WTC11 (cell line): ENCODE measurements around the gene CCDC112.

Experiments used
- CDX4 ChIP-seq: fragments of 250-450 bp; sonication (Bioruptor Pico); IDR thresholded peaks from 2 replicates; pipeline ENCODE4 v1.9.0; 2021; ENCODE audit warnings: moderate library complexity, mild to moderate bottlenecking, inconsistent platforms, borderline replicate concordance
- CTCF ChIP-seq: fragments of 200-600 bp; IDR thresholded peaks from 2 replicates; pipeline ENCODE4 v1.8.0; 2022; ENCODE audit warnings: antibody characterized with exemption

- TF ChIP-seq CTCF (no peak), CDX4 (no peak)
Measured at GRCh38 chr5:115317736-115318135, 21.3 kb upstream of the CCDC112 start.
